ENCODE data around the gene WIPF3.

WIPF3 gene

DNA sequence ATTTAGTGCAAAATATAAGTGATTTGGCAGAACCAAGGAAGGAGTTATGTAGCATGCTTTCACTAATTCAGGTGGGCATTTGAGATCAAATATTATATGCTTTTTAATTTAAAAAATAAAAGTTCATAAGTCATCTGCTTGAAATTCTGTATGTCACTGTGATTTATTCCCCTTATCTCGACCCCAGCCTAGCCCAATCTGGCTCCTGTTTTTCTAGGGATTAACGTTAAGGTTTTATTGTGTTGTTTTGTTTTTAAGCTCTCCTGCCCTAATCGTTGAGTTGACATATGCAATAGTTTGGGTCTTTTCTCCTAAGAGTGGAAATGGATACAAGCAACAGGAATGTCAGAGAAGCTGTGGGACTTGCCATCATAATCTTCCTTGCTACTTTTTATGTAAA, 42.6 kb downstream of the WIPF3 start:
- no peak for DNase-seq

DNA sequence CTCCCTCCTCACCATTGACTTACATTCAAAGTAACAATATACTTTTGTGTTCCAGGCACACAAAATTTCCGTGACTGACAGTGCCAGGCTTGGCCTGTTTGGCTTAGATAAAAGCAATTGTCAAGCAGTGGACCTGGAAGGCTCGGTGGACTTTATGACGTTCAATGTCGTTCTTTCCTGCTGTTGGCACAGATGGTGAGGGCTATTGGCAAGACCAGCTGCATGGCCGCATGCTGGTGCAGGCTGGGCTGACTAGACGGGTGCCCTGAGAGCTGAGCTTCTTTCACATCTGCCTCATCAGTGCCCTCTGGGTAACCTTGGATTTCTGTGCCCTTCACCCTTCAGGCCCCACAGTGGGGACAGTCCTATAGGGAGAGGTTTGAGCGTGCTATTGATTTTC, 45.2 kb downstream of the WIPF3 start:
- no peak for DNase-seq

DNA sequence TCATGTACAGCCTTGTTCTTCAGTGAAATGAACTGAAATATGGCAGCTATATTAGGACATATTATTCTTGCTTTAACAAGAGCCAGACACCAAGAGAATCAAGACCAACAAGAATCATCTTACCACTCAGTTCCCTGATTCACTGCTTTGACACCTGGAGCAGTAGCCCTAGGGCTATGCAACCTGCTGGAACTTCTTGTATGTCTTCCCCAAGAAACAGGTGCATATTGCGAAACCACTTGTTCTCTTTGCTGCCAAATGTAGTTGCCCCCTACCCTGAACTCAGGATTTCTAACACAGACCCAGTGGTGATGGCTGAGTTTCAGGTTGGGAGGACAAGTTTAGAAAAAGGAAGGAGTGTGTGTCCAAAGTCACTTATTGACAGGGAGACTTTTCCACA, 46.1 kb downstream of the WIPF3 start:
- DNase-seq, result no peak

DNA sequence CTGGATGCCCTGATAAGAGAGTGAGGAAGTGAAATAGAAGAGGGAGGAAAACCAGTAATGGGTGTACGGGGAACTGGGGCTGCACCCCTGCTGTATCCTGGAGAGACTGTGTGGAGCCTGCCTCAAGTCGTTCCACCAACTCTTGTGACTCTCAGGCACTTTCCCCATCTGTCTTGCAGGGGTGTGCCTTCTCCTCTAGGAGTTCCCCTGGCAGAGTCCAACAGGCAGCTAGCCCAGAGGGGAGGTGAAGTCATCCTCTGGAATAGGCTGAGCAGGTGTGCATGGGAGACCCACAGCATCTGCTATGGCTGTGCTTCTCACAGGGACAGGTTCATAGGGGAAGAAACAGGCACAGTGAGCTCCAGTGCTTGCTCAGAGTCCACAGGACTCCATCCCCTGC, 46.8 kb downstream of the WIPF3 start:
- no peak for DNase-seq

DNA sequence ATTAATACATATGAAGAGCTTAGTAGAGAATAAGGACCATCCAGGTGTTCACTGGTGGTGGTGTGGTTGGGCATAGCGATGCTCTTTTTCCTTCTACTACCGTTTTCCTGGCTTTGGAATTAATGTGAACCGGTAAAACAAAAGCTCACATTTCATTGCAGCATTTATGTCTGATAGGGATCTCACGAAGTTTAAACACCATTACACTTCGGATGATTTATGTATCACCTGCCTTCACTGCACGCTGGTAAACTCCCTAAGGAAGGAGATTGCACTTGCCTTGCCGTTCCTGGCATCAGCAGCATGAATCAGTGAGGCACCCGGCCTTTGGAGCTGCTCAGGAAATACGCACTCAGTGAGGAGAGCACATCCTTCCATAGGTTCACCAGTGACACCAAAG, 47.5 kb downstream of the WIPF3 start:
- no peak for DNase-seq

DNA sequence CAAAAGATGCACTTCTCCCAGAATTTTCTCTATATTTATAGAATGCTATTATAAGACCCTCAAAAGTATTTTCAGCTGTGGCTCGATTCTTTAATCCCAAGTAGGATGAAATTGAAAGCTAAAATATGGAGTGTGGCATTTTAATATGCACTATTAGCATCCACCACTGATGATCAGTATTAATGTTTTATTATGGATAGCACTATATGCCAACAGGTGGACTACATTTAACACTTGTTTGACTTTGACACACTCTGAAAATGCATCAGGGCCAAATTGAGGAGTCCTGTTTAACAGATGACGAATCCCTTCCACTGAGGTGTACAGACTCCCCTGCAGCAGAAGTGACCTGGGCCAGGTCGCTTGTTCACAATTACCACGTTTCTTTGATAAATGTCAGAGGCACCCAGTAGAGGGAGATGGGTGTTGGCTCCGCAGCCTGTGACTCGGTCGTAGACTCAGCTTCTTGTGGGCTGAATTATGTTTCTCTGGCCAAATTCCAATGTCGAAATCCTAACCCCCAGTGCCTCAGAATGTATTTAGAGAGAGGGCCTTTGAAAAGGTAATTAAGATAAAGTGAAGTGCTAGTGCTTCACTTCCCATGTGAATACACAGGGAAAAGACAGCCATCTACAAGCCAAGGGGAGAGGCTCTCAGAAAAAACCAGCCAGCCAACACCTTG, 48.1 kb downstream of the WIPF3 start:
- no peak for DNase-seq

DNA sequence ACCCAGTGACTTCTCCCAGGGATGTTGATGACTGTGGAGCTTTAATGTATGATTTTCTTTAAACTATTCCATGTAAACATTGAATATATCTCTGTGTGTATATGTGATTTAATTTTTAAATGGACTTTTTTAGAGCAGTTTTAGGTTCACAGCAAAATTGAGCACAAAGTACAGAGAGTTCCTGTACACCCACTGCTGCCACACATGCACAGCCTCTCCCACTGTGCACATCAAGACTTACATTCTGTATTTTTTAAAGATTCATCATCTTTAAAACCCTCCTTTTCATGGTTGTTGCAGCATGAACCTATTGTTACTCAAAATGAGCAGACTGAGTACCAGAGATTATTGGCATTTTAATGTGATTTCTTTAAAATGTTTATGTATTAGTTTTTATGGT, 51.3 kb downstream of the WIPF3 start:
- DNase-seq, result no peak

DNA sequence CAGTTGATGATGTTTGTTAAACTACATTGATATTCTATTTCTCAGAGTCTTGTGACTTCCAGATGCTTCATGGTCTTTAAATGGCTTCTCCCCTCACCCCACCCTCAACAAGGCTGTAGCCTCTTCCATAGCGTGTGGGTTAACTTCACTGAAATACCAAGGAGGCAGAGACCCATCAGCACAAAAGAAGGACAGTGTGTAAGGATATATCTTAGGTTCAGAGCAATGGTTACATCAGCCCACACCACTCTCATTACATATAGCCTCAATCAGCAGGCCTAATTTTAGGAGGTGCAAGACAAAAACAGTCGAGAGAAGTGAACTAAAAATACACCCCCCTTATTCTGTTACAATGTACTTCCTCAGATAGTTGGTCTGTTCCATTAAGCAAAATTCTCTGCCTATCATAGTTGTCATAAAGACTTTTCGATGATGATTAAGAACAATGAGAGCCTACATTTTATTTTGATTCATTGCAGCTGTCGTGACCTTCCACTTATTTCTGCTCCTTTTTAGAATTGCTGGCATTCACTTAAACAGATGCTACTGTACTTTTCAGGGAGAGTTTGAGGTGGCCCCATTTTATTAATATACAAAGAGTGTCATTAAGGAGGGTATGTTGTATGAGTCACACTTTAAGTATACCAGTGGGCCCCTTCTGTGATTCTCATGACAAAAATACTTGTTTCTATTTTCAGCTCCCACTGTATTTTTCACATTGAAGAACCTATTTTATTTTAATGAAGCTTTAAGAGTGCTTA, 52.1 kb downstream of the WIPF3 start:
- DNase-seq, result no peak

DNA sequence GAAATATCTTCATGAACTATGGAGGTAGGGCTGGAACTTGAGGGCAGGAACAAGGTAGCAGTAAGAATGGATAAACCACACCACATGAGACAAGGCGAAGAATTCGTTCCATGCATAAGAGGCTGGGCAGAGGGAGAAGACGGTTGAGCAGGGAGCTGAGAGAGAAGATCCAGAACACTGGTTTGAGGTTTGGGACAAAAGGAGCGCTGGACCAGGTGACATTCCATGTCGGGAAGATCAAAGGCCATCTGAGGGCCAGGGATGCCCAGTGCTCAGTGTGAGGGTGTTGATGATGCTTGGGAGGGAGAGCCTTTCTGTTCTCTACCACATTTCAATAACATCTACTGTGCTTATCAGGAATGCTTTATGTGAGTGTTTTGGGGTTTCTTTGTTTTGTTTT, 52.8 kb downstream of the WIPF3 start:
- DNase-seq, result no peak

DNA sequence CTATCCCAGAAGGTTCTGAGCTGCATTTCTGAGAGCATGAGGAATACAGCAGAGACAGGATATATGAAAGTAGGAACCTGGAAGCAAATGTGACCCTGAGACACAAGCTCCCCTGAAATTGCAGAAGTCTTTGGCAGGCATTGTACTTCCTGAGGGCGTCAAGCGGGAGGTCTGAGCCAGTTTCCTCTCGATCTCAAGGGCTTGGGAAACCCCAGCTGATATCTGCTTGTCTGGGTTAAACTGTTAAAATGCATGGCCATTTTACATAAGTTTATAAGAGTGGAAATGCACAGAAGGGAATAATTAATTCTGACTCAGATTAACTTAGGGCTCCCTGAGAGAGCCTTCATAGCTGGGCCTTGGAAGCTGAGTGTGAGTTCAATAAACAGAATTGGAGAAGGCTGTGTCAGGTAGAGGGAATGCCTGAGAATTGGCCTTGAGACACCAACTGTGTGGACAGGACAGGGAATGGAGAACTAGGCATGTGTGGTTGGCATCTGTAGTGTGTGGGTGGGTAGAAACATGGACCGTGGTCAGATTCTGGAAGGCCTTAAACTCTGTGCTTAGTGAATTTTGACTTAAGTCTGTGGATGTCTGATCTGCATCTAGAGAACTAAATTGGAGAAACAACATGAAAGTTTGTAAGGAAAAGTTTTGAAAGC, 53.3 kb downstream of the WIPF3 start:
- DNase-seq, result no peak

DNA sequence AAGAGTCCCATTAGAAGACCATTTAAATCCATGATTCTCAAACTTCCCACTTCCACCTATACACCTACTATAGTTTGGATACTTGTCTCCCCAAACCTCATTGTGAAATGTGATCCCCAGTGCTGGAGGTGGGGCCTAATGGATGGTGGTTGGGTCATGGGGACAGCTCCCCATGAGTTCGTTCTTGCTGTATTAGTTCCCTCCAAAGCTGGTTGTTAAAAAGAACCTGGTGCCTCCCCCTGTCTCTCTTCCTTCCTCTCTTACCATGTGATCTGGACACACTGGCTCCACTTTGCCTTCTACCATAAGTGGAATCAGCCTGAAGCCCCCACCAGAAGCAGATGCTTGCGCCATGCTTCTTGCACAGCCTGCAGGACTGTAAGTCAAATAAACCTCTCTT, 53.9 kb downstream of the WIPF3 start:
- DNase-seq, result no peak

DNA sequence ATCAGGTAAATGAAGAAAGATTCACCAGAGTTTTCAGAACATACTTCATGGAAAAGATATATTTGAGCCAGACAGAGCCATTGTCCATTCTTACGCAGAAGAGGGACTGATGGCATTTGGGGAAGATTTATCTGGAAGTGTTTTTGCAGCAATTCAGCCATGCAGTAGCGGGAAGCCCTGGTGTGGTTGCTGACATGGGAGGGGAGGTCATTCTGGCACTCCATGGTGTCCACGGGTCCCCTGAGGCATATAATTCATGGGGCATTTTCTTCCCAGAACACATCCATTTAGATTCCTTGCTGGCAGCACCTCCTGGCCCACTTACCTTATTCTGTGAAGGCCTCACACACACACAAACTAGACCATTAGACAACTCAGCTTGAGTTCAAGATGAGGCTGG, 55.6 kb downstream of the WIPF3 start:
- DNase-seq, result no peak

DNA sequence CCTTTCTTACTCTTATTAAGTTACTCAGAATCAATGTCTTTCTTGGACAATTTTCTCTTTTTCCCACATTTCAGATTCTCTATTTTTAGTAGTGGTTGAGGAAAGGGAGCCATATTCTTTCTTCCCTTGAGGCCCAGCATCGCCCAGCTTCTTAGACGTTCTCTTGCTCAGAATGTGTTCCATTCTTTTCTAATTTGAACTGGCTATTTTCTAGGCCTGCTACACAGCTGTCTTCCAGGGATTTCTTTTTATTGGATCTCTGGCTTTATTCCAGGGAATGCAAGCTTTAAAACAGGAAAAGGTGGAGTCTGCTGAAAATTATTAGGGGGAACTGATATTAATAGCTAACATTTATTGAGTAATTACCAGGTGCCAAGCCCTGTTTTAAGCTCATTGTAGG, 58.3 kb downstream of the WIPF3 start:
- DNase-seq, result no peak

DNA sequence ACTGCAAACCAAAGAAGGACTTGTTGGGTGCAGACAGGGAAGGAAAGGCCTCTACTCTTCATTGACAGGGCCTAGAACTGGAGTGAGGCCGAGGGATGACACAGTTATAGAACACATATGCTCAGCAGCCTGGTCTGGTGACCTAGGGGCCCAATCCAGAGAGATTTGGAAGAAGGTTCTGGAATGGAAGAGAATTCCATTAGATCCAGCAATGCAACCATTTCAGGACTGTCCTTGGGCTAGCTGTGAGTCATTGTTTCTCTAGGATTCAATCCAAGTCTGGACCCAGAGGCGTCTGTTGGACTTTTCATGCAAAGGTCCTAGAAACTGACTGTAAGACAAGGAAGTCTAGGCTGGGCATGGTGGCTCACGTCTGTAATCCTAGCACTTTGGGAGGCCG, 59.2 kb downstream of the WIPF3 start:
- no peak for DNase-seq

DNA sequence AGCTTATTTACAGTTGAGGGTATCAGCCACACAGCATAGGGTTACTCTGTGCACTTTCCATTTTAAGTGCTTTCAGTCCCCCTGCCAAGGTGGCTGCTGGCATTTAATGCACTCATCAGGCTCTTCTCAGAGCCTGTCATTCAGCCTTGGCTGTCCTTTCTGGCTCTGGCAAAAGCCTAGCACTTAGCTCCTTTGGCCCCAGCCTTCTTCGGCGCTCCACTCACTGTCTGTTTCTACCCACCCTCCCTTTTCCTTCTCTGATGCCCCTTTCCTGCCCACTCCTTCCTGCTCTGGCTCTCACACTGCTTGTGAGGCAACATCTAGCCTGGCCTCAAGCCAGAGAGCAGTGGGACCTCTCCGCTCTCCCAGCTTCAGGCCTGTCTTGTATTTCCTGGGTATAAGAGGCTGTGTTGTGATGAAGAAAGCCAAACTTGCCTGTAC, 60.2 kb downstream of the WIPF3 start:
- DNase-seq, result no peak

DNA sequence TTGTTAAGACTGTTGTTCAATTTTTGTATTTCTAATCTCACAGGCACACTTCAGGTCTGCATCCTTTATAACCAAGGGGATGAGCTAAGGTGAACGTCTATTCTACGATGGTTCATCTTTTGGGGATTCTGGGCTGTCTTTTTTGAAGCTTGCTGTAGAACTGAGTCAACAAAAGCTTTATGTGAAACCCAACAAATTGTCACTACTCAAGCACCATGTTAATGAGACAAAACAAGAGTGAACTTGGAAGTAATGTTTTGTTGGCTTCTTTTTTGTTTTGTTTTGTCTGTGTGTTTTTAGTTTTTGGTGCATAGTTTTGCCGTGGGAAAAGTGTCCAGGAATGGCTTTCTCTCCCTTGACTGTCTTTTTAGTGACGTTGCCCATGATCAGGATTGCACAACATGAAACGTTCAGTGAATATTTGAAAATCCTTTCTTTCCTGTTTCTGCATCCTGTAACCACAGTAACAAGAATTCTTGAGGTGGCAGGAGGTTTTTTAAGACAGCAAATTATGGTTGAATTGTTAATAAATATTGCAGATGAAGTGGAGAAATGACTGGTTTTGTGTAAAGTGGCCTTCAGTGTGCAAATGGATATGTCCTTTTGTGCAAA, 65.6 kb downstream of the WIPF3 start:
- DNase-seq, result no peak

DNA sequence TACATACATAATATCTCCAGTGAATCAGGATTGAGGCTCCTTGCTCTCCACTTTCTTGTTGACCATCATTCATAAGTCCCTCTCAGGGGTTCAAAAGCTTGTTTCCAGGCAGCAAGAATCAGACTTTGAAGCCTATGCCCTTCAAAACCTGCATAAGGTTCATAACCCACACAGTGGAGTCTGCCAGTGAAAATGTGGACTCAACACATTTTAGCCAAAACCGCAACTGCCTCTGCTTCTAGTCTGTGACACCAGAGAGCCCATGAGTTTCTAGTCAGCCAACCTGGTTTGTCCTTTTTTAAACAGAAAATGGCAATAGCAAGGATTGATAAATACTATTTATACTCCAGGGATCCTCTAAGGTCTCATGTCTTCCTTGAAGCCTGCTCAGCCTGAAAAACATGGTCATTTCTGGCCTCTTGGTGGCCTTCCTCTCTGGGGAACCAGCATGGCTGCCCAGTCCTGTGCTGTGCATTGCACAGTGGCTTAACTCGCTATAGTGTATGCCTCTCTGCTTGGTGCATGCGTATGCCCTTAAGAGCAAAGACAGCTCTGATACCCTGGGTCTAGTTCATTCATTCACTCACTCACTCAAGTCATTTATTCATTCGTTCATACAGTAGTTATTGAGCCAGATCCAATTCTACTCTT, 67.5 kb downstream of the WIPF3 start:
- DNase-seq, result no peak

DNA sequence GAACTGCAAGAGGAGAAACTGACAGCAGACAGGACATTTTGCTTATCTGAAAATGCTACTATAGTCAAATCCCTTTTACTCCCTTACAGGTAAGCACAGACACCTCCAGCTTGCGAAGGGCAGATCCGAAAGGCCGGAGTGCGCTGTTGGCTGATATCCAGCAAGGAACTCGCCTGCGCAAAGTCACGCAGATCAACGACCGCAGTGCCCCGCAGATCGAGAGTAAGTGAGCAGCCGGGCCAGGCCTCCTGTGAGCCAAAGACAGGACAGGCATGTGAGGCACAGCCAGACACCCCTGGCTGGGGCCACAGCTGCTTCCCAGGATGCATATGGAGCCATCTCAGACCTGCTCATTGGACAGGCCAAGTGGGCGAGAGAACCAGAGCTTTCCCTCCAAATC, 69.4 kb downstream of the WIPF3 start:
- DNase-seq, result no peak

DNA sequence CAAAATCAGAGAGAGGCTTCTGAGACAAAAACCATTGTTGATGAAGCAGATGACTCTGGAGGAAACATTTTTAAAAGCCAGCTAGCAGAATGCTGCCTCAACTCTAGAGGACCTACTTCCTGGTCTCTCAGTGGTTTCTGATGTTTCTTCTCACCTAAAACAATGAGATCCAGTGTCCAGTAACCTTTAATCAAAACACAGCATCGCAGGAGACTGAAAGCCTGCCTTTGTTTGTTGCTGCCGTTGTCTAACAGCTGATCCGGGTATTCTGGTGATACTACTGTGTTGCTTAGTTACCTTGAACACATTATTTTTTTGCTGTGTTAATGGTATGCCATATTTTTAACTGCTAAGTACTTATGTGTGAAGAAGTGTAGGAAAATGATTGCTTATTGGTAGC, 70.9 kb downstream of the WIPF3 start:
- no peak for DNase-seq

DNA sequence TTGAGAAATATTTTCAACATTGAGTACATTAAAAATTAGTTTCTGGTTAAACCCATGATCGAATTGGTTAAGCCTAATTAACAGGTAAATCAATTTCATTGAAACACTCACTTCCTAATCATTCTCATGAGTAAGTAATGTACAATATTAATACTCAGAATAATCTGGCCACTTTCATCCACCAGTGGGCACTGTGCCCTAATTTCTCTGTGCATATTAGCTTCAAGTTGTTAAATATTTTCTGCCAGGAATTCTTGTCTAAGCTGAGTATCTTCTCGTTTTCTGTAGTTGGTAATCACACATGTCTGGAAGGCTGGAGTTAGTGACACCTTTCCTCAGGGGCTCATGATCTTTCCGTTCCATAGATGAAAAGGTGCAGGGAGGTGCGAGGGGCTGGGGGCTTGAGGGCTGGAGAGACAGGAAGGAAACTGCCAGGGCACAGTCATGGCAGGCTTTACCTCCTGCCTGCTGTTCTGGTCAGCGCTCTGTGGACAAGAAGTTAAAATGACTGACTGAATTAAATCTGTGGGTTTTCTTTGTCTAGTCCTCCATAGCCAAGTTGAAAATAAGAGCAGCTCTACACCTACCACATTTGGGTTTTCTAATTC, 71.9 kb downstream of the WIPF3 start:
- no peak for DNase-seq

DNA sequence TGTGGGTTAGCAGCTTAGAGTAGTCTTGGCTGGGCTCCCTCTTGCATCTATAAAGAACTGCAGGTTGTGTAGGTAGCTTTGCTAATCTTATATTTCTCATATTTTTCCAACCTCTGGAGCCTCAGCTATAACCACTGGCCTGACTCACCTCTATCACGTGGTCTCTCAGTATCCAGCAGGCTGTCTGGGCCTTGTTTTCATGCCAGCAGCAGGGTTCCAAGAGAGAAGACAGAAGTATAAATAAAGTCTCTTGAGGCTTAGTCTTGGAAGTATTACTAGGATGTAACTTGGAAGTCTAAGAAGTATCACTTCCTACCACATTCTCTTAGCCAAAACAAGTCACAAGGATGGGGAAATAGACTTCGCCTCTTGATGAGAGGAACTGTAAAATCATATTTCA, 73.3 kb downstream of the WIPF3 start:
- DNase-seq, result no peak

DNA sequence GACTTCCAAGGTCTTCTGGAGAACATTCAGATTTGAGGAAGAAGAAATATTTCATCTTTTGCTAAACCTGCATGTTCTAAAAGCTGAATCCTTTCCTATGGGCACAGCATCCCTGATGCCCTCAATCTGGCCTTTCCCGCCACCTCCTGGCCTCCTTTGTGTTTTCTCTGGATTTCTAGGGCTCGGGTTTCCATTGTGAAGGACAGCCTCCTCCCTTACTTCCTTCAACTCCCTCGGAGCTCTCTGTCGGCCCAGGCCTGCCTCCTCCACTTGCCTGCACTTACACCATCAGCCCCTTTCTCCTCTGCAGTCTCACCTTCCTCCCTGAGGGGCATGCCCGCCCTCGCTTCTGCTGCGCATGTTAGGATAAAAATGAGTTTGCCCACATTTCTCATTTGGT, 75.4 kb downstream of the WIPF3 start:
- DNase-seq, result no peak

DNA sequence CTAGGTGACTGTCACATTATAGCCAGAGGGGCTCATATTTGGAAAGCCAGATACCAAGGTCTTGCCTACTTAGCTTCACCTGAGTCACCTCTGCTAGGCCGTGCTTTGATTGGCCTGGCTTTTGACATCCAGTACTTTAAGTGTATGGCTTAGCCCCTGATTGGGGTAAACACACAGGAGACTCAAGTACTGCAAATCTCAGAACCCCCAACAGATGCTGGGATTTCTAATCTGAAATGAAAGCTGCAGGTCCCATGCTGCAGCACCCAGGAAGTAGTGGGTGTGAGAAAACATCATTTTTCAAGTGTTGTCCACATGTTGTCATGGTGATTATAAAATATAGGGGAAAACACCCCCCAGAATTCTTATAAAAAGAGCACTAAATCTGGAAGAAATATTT, 76.2 kb downstream of the WIPF3 start:
- no peak for DNase-seq

Data from activated CD4-positive, alpha-beta T cell treated with anti-CD3 and anti-CD28 coated beads, Interleukin-2, Interleukin-6, amounts not matched to agents 100 ng/mL and 50 ng/mL, durations not matched to agents 16 hours and 8 hours (primary cell).